T-helper 1 cell treated with Interleukin-12 subunit alpha and Interleukin-12 subunit beta and Interleukin-4 antibody, amounts not matched to agents 30 ng/mL and 1 ng/mL, for 36 hours (primary cell): Measurements from ENCODE around the gene HADH. TPM values are rescaled to one million over a fixed set of nuclear protein-coding genes. Genes with fewer than 3 reads are reported as not detected.
"Not testable (repeated sequence)": the region's sequence is repeated elsewhere in the genome, so short reads cannot be mapped to it uniquely, and the experiment has no call there.

Experiments
- intact Hi-C: fragments of 100-400 bp; cut with micrococcal nuclease; formaldehyde crosslinking; loops from one replicate; pipeline ENCODE4 v1.15.1; 2024
- total RNA-seq: library from RNA; stranded (reverse); gene quantifications from 2 replicates; pipeline ENCODE4 v1.2.3, GENCODE V29; 2022

HADH gene
- total RNA-seq, 1 donor from 2014 or later: 34.0 TPM

- intact Hi-C loops: no loop called here
Observed at GRCh38 chr4:107994894-107995293, 5.2 kb downstream of the HADH start.

GRCh38 chr4:107996949-107997788 is 7.5 kb downstream of the HADH start:
- intact Hi-C loops: no loop called here

GRCh38 chr4:107997794-107998193 is 8.1 kb downstream of the HADH start:
- intact Hi-C loops: no loop called here

GRCh38 chr4:107999932-108000539 is 10.3 kb downstream of the HADH start:
- intact Hi-C loops: no loop called here

GRCh38 chr4:108001540-108002135 is 11.9 kb downstream of the HADH start:
- intact Hi-C loops: no loop called here

GRCh38 chr4:108003982-108004515 is 14.4 kb downstream of the HADH start:
- intact Hi-C loops: no loop called here

- intact Hi-C loops: no loop called here
Observed at GRCh38 chr4:108004646-108005045, 15.0 kb downstream of the HADH start.

- intact Hi-C loops: no loop called here
Observed at GRCh38 chr4:108005807-108006206, 16.1 kb downstream of the HADH start.

GRCh38 chr4:108006361-108006760 is 16.7 kb downstream of the HADH start:
- intact Hi-C loops: no loop called here

- intact Hi-C loops: no loop called here
Observed at GRCh38 chr4:108007984-108008383, 18.3 kb downstream of the HADH start.

- intact Hi-C loops: no loop called here
Observed at GRCh38 chr4:108008721-108009120, 19.0 kb downstream of the HADH start.

GRCh38 chr4:108010167-108010566 is 20.5 kb downstream of the HADH start:
- intact Hi-C loops: no loop called here

- intact Hi-C loops: not testable (repeated sequence)
Observed at GRCh38 chr4:108012382-108012781, 22.7 kb downstream of the HADH start.

GRCh38 chr4:108013327-108013726 is 23.6 kb downstream of the HADH start:
- intact Hi-C loops: no loop called here

GRCh38 chr4:108013955-108014354 is 24.3 kb downstream of the HADH start:
- intact Hi-C loops: no loop called here

- intact Hi-C loops: loop anchor here (1.0 to 5.0 kb wide), 11 partner anchors 11 to 1388 kb away; partner anchors contain the start of genes HADH, OSTC and RPL34
Observed at GRCh38 chr4:108018040-108018883, 28.6 kb downstream of the HADH start.

- intact Hi-C loops: loop anchor here (1.0 to 5.0 kb wide), 11 partner anchors 10 to 1387 kb away; partner anchors contain the start of genes HADH, OSTC and RPL34
Observed at GRCh38 chr4:108018884-108019187, 29.1 kb downstream of the HADH start.

GRCh38 chr4:108024085-108024877 is 34.6 kb downstream of the HADH start:
- intact Hi-C loops: loop anchor here (10.0 kb wide), 1 partner anchor 1271 kb away; no protein-coding TSS in a partner anchor

- intact Hi-C loops: loop anchor here (10.0 kb wide), 1 partner anchor 1270 kb away; no protein-coding TSS in a partner anchor
Observed at GRCh38 chr4:108024878-108025165, 35.1 kb downstream of the HADH start.

GRCh38 chr4:108029016-108029720 is 39.5 kb downstream of the HADH start:
- intact Hi-C loops: loop anchor here (1.0 to 10.0 kb wide), 3 partner anchors 11 to 1266 kb away; no protein-coding TSS in a partner anchor
